GM23248 (cell line): ENCODE results near the gene PDE8A. TPM values are rescaled to one million over a fixed set of nuclear protein-coding genes. Genes with fewer than 3 reads are reported as not detected.

Experiments
- DNase-seq: peaks from one replicate; pipeline ENCODE4 v3.0.0-alpha.2; 2015
- H2AFZ ChIP-seq: fragments of 200-600 bp; sonication (generic); 2 replicates; pipeline ENCODE4 v1.6.1; 2016; ENCODE audit warnings: antibody characterized with exemption
- H3F3A ChIP-seq: fragments of 200-600 bp; sonication (generic); 2 replicates; pipeline ENCODE4 v1.6.1; 2016; ENCODE audit warnings: mild to moderate bottlenecking, antibody characterized with exemption, mixed run types; ENCODE audit not compliant: insufficient read depth
- H3K27ac ChIP-seq: fragments of 200-600 bp; sonication (generic); 2 replicates; pipeline ENCODE4 v1.5.1; 2016; ENCODE audit warnings: mild to moderate bottlenecking
- H3K27me3 ChIP-seq: fragments of 200-600 bp; sonication (generic); replicated peaks from 2 replicates; pipeline ENCODE4 v1.6.1; 2016; ENCODE audit warnings: mild to moderate bottlenecking; ENCODE audit not compliant: insufficient read depth
- H3K36me3 ChIP-seq: fragments of 200-600 bp; sonication (generic); 2 replicates; pipeline ENCODE4 v1.6.1; 2016; ENCODE audit warnings: low read depth, mild to moderate bottlenecking
- H3K4me1 ChIP-seq: fragments of 200-600 bp; sonication (generic); 2 replicates; pipeline ENCODE4 v1.6.1; 2016; ENCODE audit warnings: mild to moderate bottlenecking; ENCODE audit not compliant: insufficient read depth
- H3K4me2 ChIP-seq: fragments of 200-600 bp; sonication (generic); one replicate; pipeline ENCODE4 v1.6.1; 2016; ENCODE audit warnings: mild to moderate bottlenecking; ENCODE audit not compliant: unreplicated experiment
- H3K4me3 ChIP-seq: fragments of 200-600 bp; sonication (generic); 2 replicates; pipeline ENCODE4 v1.5.1; 2016; ENCODE audit warnings: mild to moderate bottlenecking
- H3K79me2 ChIP-seq: fragments of 200-600 bp; sonication (generic); 2 replicates; pipeline ENCODE4 v1.6.1; 2016; ENCODE audit warnings: mild to moderate bottlenecking; ENCODE audit not compliant: insufficient read depth
- H3K9ac ChIP-seq: fragments of 200-600 bp; sonication (generic); 2 replicates; pipeline ENCODE4 v1.6.1; 2016; ENCODE audit warnings: mild to moderate bottlenecking
- H3K9me2 ChIP-seq: fragments of 200-600 bp; sonication (generic); 2 replicates; pipeline ENCODE4 v1.6.1; 2016; ENCODE audit warnings: mixed run types, mild to moderate bottlenecking, moderate library complexity; ENCODE audit not compliant: insufficient read depth
- H3K9me3 ChIP-seq: fragments of 200-600 bp; sonication (generic); one replicate; pipeline ENCODE4 v1.6.1; 2017; ENCODE audit warnings: low read depth
- H4K20me1 ChIP-seq: fragments of 200-600 bp; sonication (generic); 2 replicates; pipeline ENCODE4 v1.6.0; 2016; ENCODE audit not compliant: insufficient read depth
- EZH2 ChIP-seq: fragments of 200-600 bp; sonication (generic); IDR thresholded peaks from 2 replicates; pipeline ENCODE4 v1.6.1; 2018; ENCODE audit warnings: antibody characterized with exemption, mild to moderate bottlenecking; ENCODE audit not compliant: insufficient read depth, poor library complexity, severe bottlenecking
- EZH2phosphoT487 ChIP-seq: fragments of 200-600 bp; sonication (generic); IDR thresholded peaks from 2 replicates; pipeline ENCODE4 v1.6.1; 2018; ENCODE audit warnings: antibody characterized with exemption, moderate library complexity, mild to moderate bottlenecking, low read depth; ENCODE audit not compliant: insufficient read depth
- WGBS, 2 experiments: methylation state at CpG; one replicate each; pipeline ENCODE4 v1.1.6; 2015 to 2017; ENCODE audit warnings: low lambda C conversion rate in 2 of 2, low coverage in 1 of 2; ENCODE audit errors: missing lambda C conversion rate in 2 of 2; 5-methylcytosine and 5-hydroxymethylcytosine counted together
- in situ Hi-C: fragments of 300-500 bp; cut with MboI; formaldehyde crosslinking; loops from 2 replicates; pipeline ENCODE4 v1.15.0; 2020
- polyA plus RNA-seq: library from polyadenylated mRNA; unstranded; fragments of >200 nt; fragmentation: Nextera tagmentation; extraction: Ambion mirVana; gene quantifications from 2 replicates; pipeline ENCODE4 v1.2.1, GENCODE V29; 2016
- total RNA-seq: library from RNA; depleted of rRNA; stranded (reverse); fragments of >200 nt; shearing (Covaris generic); gene quantifications from 2 replicates; pipeline ENCODE4 v1.2.3, GENCODE V29; 2014

PDE8A gene
- total and polyA plus RNA-seq, 2 experiments from 2014 or later, result 13.9 to 22.7 TPM

DNA sequence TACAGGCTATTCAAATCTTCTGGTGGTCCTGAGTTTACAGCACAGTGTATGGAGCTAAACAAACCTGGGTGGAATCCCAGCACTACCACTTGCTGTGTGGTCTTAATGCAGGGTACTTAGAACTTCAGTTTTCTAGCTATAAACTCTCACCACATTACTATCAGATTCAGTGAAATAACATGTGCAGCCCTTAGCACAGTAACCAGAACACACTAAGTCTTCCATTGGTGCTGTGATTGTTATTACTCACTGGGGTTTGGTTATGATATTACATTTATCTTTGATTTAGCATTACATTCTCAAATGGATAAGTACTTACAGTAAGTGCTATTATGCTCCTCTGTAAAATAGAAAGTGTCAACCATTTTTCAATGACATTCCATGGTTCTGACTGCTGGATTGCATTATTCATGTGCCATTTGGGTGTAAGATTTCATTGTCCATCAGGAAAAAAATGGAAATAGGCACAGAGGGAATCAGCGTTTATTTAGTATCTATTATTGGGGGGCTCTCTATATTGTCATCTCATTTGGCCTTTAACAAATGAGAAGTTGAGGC lies 81.9 kb downstream of the PDE8A start:
- Histone ChIP-seq H3K4me2 (no peak overlapping the region), H3K9me2 (no peaks in the 10 kb centered on the region), H3K27me3 (no peaks in the 10 kb centered on the region), H2AFZ (no peak overlapping the region), H3K27ac (no peak overlapping the region), H3K36me3 (no peaks in the 10 kb centered on the region), H4K20me1 (no peaks in the 10 kb centered on the region; the same call in 1 of the 2 replicates), H3K9me3 (peaks cover 3% of the 10 kb centered on the region), H3K4me3 (no peak overlapping the region), H3K79me2 (peaks cover 64% of the 10 kb centered on the region), H3F3A (no peaks in the 10 kb centered on the region), H3K4me1 (peaks cover 7% of the 10 kb centered on the region; the same call in 1 of the 2 replicates), H3K9ac (no peak overlapping the region)
- TF ChIP-seq EZH2 (no peak), EZH2phosphoT487 (no peak)
- in situ Hi-C loops, result no loop called here
- WGBS, 2 experiments, result 98 to 100% methylated on average over 1 of the region's 1 CpG
- peak; percentile 4 for DNase-seq

DNA sequence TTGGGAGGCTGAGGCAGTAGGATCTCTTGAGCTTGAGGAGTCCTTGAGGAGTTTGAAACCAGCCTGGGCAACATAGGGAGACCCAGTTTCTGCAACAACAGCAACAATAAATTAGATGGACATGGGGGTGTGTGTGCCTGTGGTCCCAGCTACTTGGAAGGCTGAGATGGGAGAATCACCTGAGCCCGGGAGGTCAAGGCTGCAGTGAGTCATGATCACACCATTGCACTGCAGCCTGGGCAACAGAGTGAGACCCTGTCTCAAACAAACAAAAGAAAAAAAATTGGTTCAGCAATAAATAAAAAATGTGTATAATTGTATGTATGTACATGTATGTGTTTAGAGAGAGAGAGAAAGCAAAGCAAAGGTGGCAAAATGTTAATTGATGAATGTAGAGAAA lies 83.1 kb downstream of the PDE8A start:
- no peak for TF ChIP-seq EZH2
- no peak for TF ChIP-seq EZH2phosphoT487
- H3K4me1 ChIP-seq, result peaks cover 7% of the 10 kb centered on the region; the same call in 1 of the 2 replicates
- no peak overlapping the region for H2AFZ ChIP-seq
- no peaks in the 10 kb centered on the region for H3K36me3 ChIP-seq
- no peak for DNase-seq
- WGBS, 2 experiments, result 88 to 100% methylated on average over 1 of the region's 1 CpG
- H4K20me1 ChIP-seq, result no peaks in the 10 kb centered on the region; the same call in 1 of the 2 replicates
- no peak overlapping the region for H3K9ac ChIP-seq
- H3F3A ChIP-seq, result no peaks in the 10 kb centered on the region
- H3K79me2 ChIP-seq, result peaks cover 53% of the 10 kb centered on the region
- no peaks in the 10 kb centered on the region for H3K9me2 ChIP-seq
- no peak overlapping the region for H3K4me3 ChIP-seq
- H3K4me2 ChIP-seq, result no peak overlapping the region
- no peaks in the 10 kb centered on the region for H3K27me3 ChIP-seq
- in situ Hi-C loops, result no loop called here
- peaks cover 3% of the 10 kb centered on the region for H3K9me3 ChIP-seq
- H3K27ac ChIP-seq, result no peak overlapping the region

DNA sequence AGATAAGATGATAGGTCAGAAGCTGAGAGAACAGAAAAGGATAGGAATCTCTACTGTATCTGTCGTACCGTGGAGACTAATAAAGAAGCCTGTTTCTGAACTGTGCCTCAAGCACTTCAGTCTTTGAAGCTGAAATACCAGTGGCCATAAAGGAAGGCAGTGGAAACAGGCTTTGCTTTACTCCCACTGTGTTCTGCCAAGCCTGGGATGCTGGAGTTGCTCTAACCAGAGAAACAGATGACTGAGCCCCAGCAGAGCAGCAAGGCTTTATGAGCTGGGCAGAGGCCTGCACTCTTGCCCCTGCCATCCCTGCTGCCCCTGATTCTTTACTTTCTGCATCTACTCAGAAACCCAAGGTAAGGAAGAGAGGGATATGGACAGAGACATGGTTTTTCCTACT lies 89.4 kb downstream of the PDE8A start:
- H3K9ac ChIP-seq, result no peak overlapping the region
- no peaks in the 10 kb centered on the region for H3K27me3 ChIP-seq
- peaks cover 8% of the 10 kb centered on the region for H3K4me1 ChIP-seq
- no peaks in the 10 kb centered on the region for H3K79me2 ChIP-seq
- H3K4me2 ChIP-seq, result no peak overlapping the region
- H3K27ac ChIP-seq, result no peak overlapping the region
- no peak overlapping the region for H2AFZ ChIP-seq
- DNase-seq, result no peak
- H3F3A ChIP-seq, result no peaks in the 10 kb centered on the region
- in situ Hi-C loops, result no loop called here
- no peaks in the 10 kb centered on the region for H4K20me1 ChIP-seq
- no peak for TF ChIP-seq EZH2phosphoT487
- 97 to 98% methylated on average over 2 of the region's 2 CpGs for WGBS, 2 experiments
- no peaks in the 10 kb centered on the region for H3K9me3 ChIP-seq
- H3K4me3 ChIP-seq, result no peak overlapping the region
- H3K36me3 ChIP-seq, result no peaks in the 10 kb centered on the region
- H3K9me2 ChIP-seq, result no peaks in the 10 kb centered on the region

DNA sequence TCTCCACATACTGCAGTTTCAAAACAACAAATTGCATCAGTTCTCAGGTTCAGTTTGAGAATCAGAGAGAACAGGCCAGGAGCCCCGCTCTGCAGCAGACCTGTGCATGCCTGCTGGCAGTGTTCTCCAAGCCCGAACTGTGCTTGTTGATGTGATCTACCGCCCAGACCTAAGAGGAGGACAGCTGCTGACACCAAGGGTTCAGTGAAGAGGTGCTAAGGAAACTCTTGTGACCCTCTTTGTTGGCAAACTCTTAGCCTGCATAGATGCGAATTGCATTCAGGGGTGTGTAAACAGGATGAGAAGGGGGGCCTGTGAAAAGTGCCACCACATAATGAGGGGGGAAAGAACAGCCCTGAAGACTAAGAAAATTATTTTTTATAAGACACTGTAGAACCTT lies 89.8 kb downstream of the PDE8A start:
- no peaks in the 10 kb centered on the region for H3K36me3 ChIP-seq
- TF ChIP-seq EZH2, result no peak
- TF ChIP-seq EZH2phosphoT487, result no peak
- no peak overlapping the region for H3K9ac ChIP-seq
- no peak for DNase-seq
- H2AFZ ChIP-seq, result no peak overlapping the region
- 82 to 92% methylated on average over 4 of the region's 4 CpGs for WGBS, 2 experiments
- H3K4me3 ChIP-seq, result no peak overlapping the region
- H3K9me3 ChIP-seq, result no peaks in the 10 kb centered on the region
- in situ Hi-C loops, result no loop called here
- H3K4me1 ChIP-seq, result peaks cover 8% of the 10 kb centered on the region
- H3K79me2 ChIP-seq, result no peaks in the 10 kb centered on the region
- H3K4me2 ChIP-seq, result no peak overlapping the region
- no peaks in the 10 kb centered on the region for H3F3A ChIP-seq
- no peaks in the 10 kb centered on the region for H3K27me3 ChIP-seq
- no peak overlapping the region for H3K27ac ChIP-seq
- H3K9me2 ChIP-seq, result no peaks in the 10 kb centered on the region
- no peaks in the 10 kb centered on the region for H4K20me1 ChIP-seq

DNA sequence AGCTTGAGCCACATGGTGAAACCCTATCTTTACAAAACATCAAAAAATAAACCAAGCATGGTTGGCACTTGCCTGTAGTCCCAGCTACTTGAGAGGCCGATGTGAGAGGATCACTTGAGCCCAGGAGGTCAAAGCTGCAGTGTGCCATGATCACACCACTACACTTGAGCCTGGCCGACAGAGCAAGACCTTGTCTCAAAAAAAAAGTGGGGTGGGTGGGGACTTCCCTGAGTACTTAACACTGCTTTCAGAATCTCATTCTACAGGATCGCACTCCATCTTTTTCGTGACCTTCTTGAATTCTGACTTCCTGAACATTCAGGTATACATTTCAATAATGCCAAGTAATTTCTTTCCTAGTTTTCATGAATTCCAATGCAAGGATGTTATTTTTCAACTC lies 91.3 kb downstream of the PDE8A start:
- Histone ChIP-seq H3K4me2 (no peak overlapping the region), H2AFZ (no peak overlapping the region), H3K4me1 (peaks cover 8% of the 10 kb centered on the region), H3K79me2 (no peaks in the 10 kb centered on the region), H3K9ac (no peak overlapping the region), H4K20me1 (no peaks in the 10 kb centered on the region), H3F3A (no peaks in the 10 kb centered on the region), H3K27ac (no peak overlapping the region), H3K9me2 (no peaks in the 10 kb centered on the region), H3K36me3 (0 out of 2 replicates have a peak, but pooled peaks cover 6% of the 10 kb centered on the region), H3K9me3 (no peaks in the 10 kb centered on the region), H3K4me3 (no peak overlapping the region), H3K27me3 (no peaks in the 10 kb centered on the region)
- TF ChIP-seq EZH2phosphoT487, result no peak
- TF ChIP-seq EZH2, result no peak
- in situ Hi-C loops, result no loop called here
- no peak for DNase-seq
- 97 to 99% methylated on average over 4 of the region's 4 CpGs for WGBS, 2 experiments
